A549 (cell line): ENCODE measurements around the gene FAM174C.

Experiments used
- BHLHE40 ChIP-seq: IDR thresholded peaks from 2 replicates; pipeline ENCODE4 v1.6.1; 2012; ENCODE audit warnings: low read depth, low read length, inconsistent platforms
- CEBPB ChIP-seq, 2 experiments: fragments of >200 bp in 1 of 2; sonication (Bioruptor Twin) in 1 of 2; formaldehyde crosslinking in 1 of 2; IDR thresholded peaks; 2 replicates each; pipeline ENCODE4 v1.6.1; 2012 to 2016
- HDAC2 ChIP-seq: fragments of 200-600 bp; sonication (generic); IDR thresholded peaks from 2 replicates; pipeline ENCODE4 v1.6.1; 2016
- JUNB ChIP-seq: fragments of >200 bp; sonication (Bioruptor Twin); formaldehyde crosslinking; IDR thresholded peaks from 2 replicates; pipeline ENCODE4 v1.6.1; 2016
- POLR2A ChIP-seq: IDR thresholded peaks from 2 replicates; pipeline ENCODE4 v1.6.1; 2012; ENCODE audit warnings: mild to moderate bottlenecking, low read length
- RAD21 ChIP-seq, 2 experiments: fragments of >200 bp in 1 of 2; sonication (Bioruptor Twin) in 1 of 2; formaldehyde crosslinking in 1 of 2; IDR thresholded peaks in 1 of 2; conservative IDR thresholded peaks in 1 of 2; 2 replicates in 1 of 2; 3 replicates in 1 of 2; pipeline ENCODE4 v1.6.1; 2012 to 2018; ENCODE audit warnings: inconsistent platforms in 1 of 2
- RNF2 ChIP-seq: fragments of 200-600 bp; sonication (generic); IDR thresholded peaks from 2 replicates; pipeline ENCODE4 v1.6.1; 2016; ENCODE audit warnings: low read depth, mild to moderate bottlenecking, antibody characterized with exemption, moderate library complexity, borderline replicate concordance
- TF ChIP-seq, protein P1 (sequence below): fragments of >200 bp; sonication (Bioruptor Twin); formaldehyde crosslinking; IDR thresholded peaks from 3 replicates; pipeline ENCODE4 v1.5.1; 2016
- TF ChIP-seq, protein P2 (sequence below): fragments of 200-600 bp; sonication (generic); IDR thresholded peaks from 2 replicates; pipeline ENCODE4 v1.6.1; 2016; ENCODE audit warnings: antibody characterized with exemption, mild to moderate bottlenecking, moderate library complexity
- TF ChIP-seq, protein P3 (sequence below): fragments of 150-350 bp; IDR thresholded peaks from 2 replicates; pipeline ENCODE4 v1.6.1; 2014; ENCODE audit warnings: low read depth, mild to moderate bottlenecking, low read length

DNA sequence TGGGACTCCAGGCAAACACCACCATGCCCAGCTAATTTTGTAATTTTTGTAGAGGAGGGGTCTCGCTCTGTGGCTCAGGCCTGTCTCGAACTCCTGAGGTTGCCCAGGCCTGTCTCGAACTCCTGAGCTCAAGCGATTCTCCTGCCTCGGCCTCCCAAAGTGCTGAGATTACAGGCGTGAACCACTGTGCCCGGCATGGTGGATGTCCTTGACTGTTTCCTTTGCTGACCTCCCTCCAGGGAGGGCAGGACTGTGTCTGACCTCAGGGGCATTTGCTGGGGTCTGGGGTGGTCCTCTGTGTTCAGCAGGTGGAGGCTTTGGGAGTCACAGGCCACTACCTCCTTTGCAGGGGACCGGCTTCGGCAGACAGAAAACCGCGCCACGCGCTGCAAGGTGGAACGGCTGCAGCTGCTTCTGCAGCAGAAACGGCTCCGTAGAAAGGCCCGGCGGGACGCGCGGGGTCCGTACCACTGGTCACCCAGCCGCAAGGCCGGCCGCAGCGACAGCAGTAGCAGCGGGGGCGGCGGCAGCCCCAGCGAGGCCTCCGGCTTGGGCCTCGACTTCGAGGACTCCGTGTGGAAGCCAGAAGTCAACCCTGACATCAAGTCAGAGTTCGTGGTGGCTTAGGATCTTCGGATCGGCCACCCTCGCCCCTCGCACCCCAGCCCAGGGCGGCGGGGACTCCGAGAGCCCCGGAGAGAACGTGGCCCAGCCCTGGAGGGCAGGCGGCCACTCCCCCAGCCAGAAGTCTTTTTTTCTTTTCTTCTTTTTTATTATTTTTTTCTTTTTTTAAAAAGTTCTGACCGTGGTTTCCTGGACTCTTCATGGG is 18.5 kb upstream of the FAM174C start:
- TF ChIP-seq CEBPB (IDR thresholded peaks at IDR 0.05): no peak
- TF ChIP-seq, protein P1, sequence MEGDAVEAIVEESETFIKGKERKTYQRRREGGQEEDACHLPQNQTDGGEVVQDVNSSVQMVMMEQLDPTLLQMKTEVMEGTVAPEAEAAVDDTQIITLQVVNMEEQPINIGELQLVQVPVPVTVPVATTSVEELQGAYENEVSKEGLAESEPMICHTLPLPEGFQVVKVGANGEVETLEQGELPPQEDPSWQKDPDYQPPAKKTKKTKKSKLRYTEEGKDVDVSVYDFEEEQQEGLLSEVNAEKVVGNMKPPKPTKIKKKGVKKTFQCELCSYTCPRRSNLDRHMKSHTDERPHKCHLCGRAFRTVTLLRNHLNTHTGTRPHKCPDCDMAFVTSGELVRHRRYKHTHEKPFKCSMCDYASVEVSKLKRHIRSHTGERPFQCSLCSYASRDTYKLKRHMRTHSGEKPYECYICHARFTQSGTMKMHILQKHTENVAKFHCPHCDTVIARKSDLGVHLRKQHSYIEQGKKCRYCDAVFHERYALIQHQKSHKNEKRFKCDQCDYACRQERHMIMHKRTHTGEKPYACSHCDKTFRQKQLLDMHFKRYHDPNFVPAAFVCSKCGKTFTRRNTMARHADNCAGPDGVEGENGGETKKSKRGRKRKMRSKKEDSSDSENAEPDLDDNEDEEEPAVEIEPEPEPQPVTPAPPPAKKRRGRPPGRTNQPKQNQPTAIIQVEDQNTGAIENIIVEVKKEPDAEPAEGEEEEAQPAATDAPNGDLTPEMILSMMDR: no peak
- TF ChIP-seq, protein P2, sequence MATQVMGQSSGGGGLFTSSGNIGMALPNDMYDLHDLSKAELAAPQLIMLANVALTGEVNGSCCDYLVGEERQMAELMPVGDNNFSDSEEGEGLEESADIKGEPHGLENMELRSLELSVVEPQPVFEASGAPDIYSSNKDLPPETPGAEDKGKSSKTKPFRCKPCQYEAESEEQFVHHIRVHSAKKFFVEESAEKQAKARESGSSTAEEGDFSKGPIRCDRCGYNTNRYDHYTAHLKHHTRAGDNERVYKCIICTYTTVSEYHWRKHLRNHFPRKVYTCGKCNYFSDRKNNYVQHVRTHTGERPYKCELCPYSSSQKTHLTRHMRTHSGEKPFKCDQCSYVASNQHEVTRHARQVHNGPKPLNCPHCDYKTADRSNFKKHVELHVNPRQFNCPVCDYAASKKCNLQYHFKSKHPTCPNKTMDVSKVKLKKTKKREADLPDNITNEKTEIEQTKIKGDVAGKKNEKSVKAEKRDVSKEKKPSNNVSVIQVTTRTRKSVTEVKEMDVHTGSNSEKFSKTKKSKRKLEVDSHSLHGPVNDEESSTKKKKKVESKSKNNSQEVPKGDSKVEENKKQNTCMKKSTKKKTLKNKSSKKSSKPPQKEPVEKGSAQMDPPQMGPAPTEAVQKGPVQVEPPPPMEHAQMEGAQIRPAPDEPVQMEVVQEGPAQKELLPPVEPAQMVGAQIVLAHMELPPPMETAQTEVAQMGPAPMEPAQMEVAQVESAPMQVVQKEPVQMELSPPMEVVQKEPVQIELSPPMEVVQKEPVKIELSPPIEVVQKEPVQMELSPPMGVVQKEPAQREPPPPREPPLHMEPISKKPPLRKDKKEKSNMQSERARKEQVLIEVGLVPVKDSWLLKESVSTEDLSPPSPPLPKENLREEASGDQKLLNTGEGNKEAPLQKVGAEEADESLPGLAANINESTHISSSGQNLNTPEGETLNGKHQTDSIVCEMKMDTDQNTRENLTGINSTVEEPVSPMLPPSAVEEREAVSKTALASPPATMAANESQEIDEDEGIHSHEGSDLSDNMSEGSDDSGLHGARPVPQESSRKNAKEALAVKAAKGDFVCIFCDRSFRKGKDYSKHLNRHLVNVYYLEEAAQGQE: no peak
- no peak for TF ChIP-seq HDAC2
- no peak for TF ChIP-seq POLR2A
- no peak for TF ChIP-seq RAD21 (conservative IDR thresholded peaks at IDR 0.05 in 1 of 2, IDR thresholded peaks at IDR 0.05 in 1 of 2)
- TF ChIP-seq, protein P3, sequence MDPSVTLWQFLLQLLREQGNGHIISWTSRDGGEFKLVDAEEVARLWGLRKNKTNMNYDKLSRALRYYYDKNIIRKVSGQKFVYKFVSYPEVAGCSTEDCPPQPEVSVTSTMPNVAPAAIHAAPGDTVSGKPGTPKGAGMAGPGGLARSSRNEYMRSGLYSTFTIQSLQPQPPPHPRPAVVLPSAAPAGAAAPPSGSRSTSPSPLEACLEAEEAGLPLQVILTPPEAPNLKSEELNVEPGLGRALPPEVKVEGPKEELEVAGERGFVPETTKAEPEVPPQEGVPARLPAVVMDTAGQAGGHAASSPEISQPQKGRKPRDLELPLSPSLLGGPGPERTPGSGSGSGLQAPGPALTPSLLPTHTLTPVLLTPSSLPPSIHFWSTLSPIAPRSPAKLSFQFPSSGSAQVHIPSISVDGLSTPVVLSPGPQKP: no peak
- no peak for TF ChIP-seq JUNB
- no peak for TF ChIP-seq RNF2
- no peak for TF ChIP-seq BHLHE40
